ENCODE data around the gene SYNE1.

GRCh38 chr6:152575621-152576150, 61.5 kb downstream of the SYNE1 start:
- TF ChIP-seq CTCF (IDR thresholded peaks at IDR 0.05; ENCODE audit: insufficient read depth, low read length) (no peak), POLR2AphosphoS5 (IDR thresholded peaks at IDR 0.05; ENCODE audit: low read depth) (no peak)

Measured in HL-60 (cell line).